Vagina (tissue), 2 donors: ENCODE measurements around the gene SH2D1B.

Source experiments
- POLR2A ChIP-seq, 2 donors: fragments of 450-650 bp; IDR thresholded peaks; one replicate each; pipeline ENCODE4 v1.6.1; 2017; ENCODE audit warnings: antibody characterized with exemption in 2 of 2, mild to moderate bottlenecking in 2 of 2, moderate library complexity in 2 of 2
- TF ChIP-seq, protein P1 (sequence below), 3 experiments: fragments of 450-650 bp in 2 of 3; fragments of 200-600 bp in 1 of 3; sonication (generic) in 1 of 3; IDR thresholded peaks; one replicate each; pipeline ENCODE4 v1.5.1; 2017 to 2019; ENCODE audit warnings: antibody characterized with exemption in 3 of 3, mild to moderate bottlenecking in 2 of 3, moderate library complexity in 2 of 3

- no peak for TF ChIP-seq POLR2A (IDR thresholded peaks at IDR 0.05)
- TF ChIP-seq, protein P1, sequence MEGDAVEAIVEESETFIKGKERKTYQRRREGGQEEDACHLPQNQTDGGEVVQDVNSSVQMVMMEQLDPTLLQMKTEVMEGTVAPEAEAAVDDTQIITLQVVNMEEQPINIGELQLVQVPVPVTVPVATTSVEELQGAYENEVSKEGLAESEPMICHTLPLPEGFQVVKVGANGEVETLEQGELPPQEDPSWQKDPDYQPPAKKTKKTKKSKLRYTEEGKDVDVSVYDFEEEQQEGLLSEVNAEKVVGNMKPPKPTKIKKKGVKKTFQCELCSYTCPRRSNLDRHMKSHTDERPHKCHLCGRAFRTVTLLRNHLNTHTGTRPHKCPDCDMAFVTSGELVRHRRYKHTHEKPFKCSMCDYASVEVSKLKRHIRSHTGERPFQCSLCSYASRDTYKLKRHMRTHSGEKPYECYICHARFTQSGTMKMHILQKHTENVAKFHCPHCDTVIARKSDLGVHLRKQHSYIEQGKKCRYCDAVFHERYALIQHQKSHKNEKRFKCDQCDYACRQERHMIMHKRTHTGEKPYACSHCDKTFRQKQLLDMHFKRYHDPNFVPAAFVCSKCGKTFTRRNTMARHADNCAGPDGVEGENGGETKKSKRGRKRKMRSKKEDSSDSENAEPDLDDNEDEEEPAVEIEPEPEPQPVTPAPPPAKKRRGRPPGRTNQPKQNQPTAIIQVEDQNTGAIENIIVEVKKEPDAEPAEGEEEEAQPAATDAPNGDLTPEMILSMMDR (IDR thresholded peaks at IDR 0.05) = no peak
Measured at GRCh38 chr1:162398999-162399580, 12.8 kb downstream of the SH2D1B start.
